T-helper 17 cell (primary cell): ENCODE data around the gene GRXCR2. TPM values are rescaled to one million over a fixed set of nuclear protein-coding genes. Genes with fewer than 3 reads are reported as not detected.

ENCODE experiments used
- ATAC-seq: fragments of 150-1000 bp; cut with Tn5 transposase; 2 replicates; pipeline ENCODE4 v1.10.0; 2021; ENCODE audit warnings: mild to moderate bottlenecking, moderate library complexity
- DNase-seq, 3 donors: peaks; one replicate each; pipeline versions ENCODE4 v3.0.0 to v3.0.0-alpha.2; 2020 to 2021
- H3K9me3 ChIP-seq: one replicate; pipeline ENCODE4 v1.7.0; 2013; ENCODE audit warnings: low read length, mild to moderate bottlenecking; ENCODE audit not compliant: control insufficient read depth, poor library complexity, severe bottlenecking
- H3K27ac Mint-ChIP-seq: one replicate; pipeline ENCODE4 v1.8.0; 2022; ENCODE audit warnings: mild to moderate bottlenecking, moderate library complexity, mixed read lengths
- H3K27me3 Mint-ChIP-seq: one replicate; pipeline ENCODE4 v1.8.0; 2022; ENCODE audit warnings: mixed read lengths
- H3K36me3 Mint-ChIP-seq: one replicate; pipeline ENCODE4 v1.8.0; 2022; ENCODE audit warnings: low read depth, mixed read lengths
- H3K4me1 Mint-ChIP-seq: one replicate; pipeline ENCODE4 v1.8.0; 2022; ENCODE audit warnings: mild to moderate bottlenecking, mixed read lengths
- H3K4me3 Mint-ChIP-seq: one replicate; pipeline ENCODE4 v1.8.0; 2022; ENCODE audit warnings: mild to moderate bottlenecking, moderate library complexity, mixed read lengths
- total RNA-seq, 4 donors: library from RNA in 2 of 4; stranded (reverse) in 2 of 4; gene quantifications; one replicate each; pipeline ENCODE4 v1.2.3 and lab custom pipeline; 2022 to 2026

Gene GRXCR2
- total RNA-seq, 2 donors from 2014 or later, result not detected

- ATAC-seq, result no peak
- Mint-ChIP-seq H3K4me3 (no peak overlapping the region), H3K27me3 (no peaks in the 10 kb centered on the region), H3K27ac (no peak overlapping the region), H3K4me1 (peaks cover 3% of the 10 kb centered on the region), H3K36me3 (peaks cover 3% of the 10 kb centered on the region)
- no peak for DNase-seq
- no peaks in the 10 kb centered on the region for H3K9me3 ChIP-seq
These were observed 48.8 kb downstream of the GRXCR2 start for GRCh38 chr5:145824040-145824439.

- DNase-seq (no peak), ATAC-seq (no peak)
- Mint-ChIP-seq H3K4me3 (no peak overlapping the region), H3K27ac (no peak overlapping the region), H3K36me3 (peaks cover 5% of the 10 kb centered on the region), H3K27me3 (no peaks in the 10 kb centered on the region), H3K4me1 (peaks cover 3% of the 10 kb centered on the region)
- no peaks in the 10 kb centered on the region for H3K9me3 ChIP-seq
These were observed 54.2 kb downstream of the GRXCR2 start for GRCh38 chr5:145818604-145819003.

GRCh38 chr5:145812877-145813276 lies 59.9 kb downstream of the GRXCR2 start:
- no peaks in the 10 kb centered on the region for H3K27me3 Mint-ChIP-seq
- no peak overlapping the region for H3K27ac Mint-ChIP-seq
- no peaks in the 10 kb centered on the region for H3K9me3 ChIP-seq
- no peaks in the 10 kb centered on the region for H3K4me1 Mint-ChIP-seq
- no peak for DNase-seq
- no peak for ATAC-seq
- peaks cover 2% of the 10 kb centered on the region for H3K36me3 Mint-ChIP-seq
- H3K4me3 Mint-ChIP-seq, result no peak overlapping the region

GRCh38 chr5:145811834-145812625 lies 60.8 kb downstream of the GRXCR2 start:
- no peaks in the 10 kb centered on the region for H3K4me1 Mint-ChIP-seq
- H3K4me3 Mint-ChIP-seq, result no peak overlapping the region
- H3K27ac Mint-ChIP-seq, result no peak overlapping the region
- no peaks in the 10 kb centered on the region for H3K27me3 Mint-ChIP-seq
- ATAC-seq, result no peak
- DNase-seq, result no peak
- H3K9me3 ChIP-seq, result no peaks in the 10 kb centered on the region
- H3K36me3 Mint-ChIP-seq, result peaks cover 4% of the 10 kb centered on the region

Other genes starting within 250 kb of the GRXCR2 start
- gene PRELID2, start 37.7 kb downstream of the GRXCR2 start, total RNA-seq, result 1 to 10 TPM; 1.2 to 3.0 TPM
- gene SH3RF2, start 63.6 kb upstream of the GRXCR2 start, total RNA-seq, result under 1 TPM in 1 of 2 donors, not detected in 1; 0.60 TPM
- gene PLAC8L1, start 232.6 kb upstream of the GRXCR2 start, total RNA-seq, result under 1 TPM in 1 of 2 donors, not detected in 1; 0.94 TPM